OCI-LY1 (cell line): Measurements from ENCODE around the gene FHOD3.

Experiments
- CTCF ChIP-seq: fragments of 200-600 bp; sonication (generic), shearing (Covaris generic); IDR thresholded peaks from 2 replicates; pipeline ENCODE4 v1.5.1; 2017; ENCODE audit warnings: mild to moderate bottlenecking, antibody characterized with exemption, low read length, moderate library complexity, mixed read lengths
- EZH2 ChIP-seq: fragments of 200-600 bp; sonication (generic), shearing (Covaris generic); IDR thresholded peaks from 2 replicates; pipeline ENCODE4 v1.8.0; 2017; ENCODE audit warnings: borderline replicate concordance, mixed run types, mild to moderate bottlenecking, antibody characterized with exemption, low read length, moderate library complexity, mixed read lengths

- TF ChIP-seq CTCF = no peak
- no peak for TF ChIP-seq EZH2
Measured at GRCh38 chr18:36769172-36769571, 471.7 kb downstream of the FHOD3 start.
